Caki2 (cell line): ENCODE results near the gene ARIH2. TPM values are rescaled to one million over a fixed set of nuclear protein-coding genes. Genes with fewer than 3 reads are reported as not detected.

ENCODE experiments used
- DNase-seq: peaks from one replicate; pipeline ENCODE4 v3.0.0-alpha.2; 2015; ENCODE audit warnings: low read depth
- in situ Hi-C: cut with HindIII; loops from 2 replicates; pipeline ENCODE4 v1.10.0; 2016; ENCODE audit warnings: low sequenced_read_pairs, low pct_unique_long_range_greater_than_20kb, mixed read lengths
- total RNA-seq: library from RNA; depleted of rRNA; stranded (reverse); fragments of >200 nt; shearing (Covaris generic); gene quantifications from 2 replicates; pipeline ENCODE4 v1.2.3, GENCODE V29; 2014; ENCODE audit warnings: low replicate concordance

The ARIH2 gene
- total RNA-seq, 1 experiment from 2014 or later: 83.3 TPM

DNA sequence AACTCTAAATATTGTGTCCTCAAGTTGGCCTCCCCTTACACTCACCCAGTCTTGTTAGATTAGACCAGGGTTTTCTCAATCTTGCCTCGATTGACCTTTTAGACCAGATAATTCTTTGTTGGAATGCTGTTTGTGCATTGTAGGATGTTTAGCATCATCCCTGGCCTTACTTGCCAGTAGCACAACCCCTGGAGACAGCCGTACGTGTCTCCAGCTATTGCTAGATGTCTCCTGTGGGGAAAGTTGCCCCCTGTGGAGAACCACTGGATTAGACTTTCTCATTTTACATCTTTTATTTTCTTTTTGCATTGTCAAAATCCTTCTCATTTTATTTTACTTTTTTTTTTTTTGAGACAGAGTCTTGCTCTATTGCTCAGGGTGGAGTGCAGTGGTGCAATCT is 90.8 kb downstream of the ARIH2 start:
- in situ Hi-C loops: no loop called here
- no peak for DNase-seq

DNA sequence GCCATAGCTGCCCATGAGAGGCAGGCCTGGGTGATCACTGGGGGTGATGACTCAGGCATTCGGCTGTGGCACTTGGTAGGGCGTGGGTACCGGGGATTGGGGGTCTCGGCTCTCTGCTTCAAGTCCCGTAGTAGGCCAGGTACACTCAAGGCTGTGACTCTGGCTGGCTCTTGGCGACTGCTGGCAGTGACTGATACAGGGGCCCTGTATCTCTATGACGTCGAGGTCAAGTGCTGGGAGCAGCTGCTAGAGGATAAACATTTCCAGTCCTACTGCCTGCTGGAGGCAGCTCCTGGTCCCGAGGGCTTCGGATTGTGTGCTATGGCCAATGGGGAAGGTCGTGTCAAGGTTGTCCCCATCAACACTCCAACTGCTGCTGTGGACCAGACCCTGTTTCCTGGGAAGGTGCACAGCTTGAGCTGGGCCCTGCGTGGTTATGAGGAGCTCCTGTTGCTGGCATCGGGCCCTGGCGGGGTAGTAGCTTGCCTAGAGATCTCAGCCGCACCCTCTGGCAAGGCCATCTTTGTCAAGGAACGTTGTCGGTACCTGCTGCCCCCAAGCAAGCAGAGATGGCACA is 93.9 kb downstream of the ARIH2 start:
- no peak for DNase-seq
- in situ Hi-C loops: no loop called here

DNA sequence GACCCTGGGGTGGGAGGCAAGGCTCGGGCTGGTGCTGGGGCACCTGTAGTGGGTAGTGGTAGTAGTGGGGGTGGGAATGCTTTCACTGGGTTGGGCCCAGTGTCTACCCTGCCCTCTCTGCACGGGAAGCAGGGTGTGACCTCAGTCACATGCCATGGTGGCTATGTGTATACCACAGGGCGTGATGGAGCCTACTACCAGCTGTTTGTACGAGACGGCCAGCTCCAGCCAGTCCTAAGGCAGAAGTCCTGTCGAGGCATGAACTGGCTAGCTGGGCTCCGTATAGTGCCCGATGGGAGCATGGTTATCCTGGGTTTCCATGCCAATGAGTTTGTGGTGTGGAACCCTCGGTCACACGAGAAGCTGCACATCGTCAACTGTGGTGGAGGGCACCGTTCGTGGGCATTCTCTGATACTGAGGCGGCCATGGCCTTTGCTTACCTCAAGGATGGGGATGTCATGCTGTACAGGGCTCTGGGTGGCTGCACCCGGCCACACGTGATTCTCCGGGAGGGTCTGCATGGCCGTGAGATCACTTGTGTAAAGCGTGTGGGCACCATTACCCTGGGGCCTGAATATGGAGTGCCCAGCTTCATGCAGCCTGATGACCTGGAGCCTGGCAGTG is 94.6 kb downstream of the ARIH2 start:
- in situ Hi-C loops: no loop called here
- no peak for DNase-seq

DNA sequence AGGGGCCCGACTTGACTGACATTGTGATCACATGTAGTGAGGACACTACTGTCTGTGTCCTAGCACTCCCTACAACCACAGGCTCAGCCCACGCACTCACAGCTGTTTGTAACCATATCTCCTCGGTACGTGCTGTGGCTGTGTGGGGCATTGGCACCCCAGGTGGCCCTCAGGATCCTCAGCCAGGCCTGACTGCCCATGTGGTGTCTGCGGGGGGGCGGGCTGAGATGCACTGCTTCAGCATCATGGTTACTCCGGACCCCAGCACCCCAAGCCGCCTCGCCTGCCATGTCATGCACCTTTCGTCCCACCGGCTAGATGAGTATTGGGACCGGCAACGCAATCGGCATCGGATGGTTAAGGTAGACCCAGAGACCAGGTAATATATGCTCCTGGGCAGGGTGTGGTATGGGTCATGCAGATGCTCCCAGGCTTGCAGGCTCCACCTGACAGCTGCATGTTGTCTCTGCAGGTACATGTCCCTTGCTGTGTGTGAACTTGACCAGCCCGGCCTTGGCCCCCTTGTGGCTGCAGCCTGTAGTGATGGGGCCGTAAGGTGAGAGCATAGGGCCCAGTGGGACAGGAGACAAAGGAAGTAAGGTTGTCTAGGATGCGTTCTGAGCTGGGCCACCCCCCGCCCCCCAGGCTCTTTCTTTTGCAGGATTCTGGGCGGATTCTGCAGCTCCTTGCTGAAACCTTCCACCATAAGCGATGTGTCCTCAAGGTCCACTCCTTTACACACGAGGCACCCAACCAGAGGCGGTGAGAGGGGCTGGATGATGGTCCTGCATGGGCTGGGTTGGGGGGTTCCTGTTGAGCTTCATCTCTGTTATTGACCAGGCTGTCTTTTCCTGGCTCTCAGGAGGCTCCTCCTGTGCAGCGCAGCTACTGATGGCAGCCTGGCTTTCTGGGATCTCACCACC is 95.4 kb downstream of the ARIH2 start:
- in situ Hi-C loops: no loop called here
- no peak for DNase-seq

DNA sequence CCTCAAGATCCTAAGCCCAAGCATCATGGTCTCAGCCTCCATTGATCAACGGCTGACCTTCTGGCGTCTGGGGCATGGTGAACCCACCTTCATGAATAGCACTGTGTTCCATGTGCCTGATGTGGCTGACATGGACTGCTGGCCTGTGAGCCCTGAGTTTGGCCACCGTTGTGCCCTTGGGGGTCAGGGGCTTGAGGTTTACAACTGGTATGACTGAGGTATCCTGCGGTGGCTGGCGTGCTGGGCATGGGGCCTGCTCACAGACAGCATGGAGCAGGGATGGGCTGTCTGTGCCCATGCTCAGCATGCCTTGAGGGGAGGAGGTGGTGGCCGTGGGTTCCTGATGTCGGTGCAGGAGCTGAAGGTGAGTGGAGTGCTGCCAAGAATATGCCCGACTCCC is 96.4 kb downstream of the ARIH2 start:
- DNase-seq: no peak
- in situ Hi-C loops: no loop called here

DNA sequence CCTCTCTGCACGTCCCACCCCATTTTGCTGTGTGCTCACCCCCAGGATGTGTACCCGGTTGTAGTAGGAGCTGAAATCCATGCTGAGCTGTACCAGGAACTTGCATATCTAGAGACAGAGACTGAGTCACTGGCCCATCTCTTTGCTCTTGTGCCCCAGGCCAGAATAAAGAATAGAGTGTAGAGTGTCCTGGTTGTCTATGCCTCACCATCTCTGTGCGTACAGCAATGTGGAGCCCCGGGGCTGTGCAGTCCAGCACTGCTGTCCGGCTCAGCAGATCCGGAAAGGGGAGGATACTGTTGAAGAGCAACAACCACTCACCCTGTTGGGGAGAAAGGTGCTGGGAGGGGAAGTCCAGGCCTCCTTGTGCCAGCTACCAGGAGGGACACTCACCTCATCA is 97.1 kb downstream of the ARIH2 start:
- no peak for DNase-seq
- in situ Hi-C loops: no loop called here

DNA sequence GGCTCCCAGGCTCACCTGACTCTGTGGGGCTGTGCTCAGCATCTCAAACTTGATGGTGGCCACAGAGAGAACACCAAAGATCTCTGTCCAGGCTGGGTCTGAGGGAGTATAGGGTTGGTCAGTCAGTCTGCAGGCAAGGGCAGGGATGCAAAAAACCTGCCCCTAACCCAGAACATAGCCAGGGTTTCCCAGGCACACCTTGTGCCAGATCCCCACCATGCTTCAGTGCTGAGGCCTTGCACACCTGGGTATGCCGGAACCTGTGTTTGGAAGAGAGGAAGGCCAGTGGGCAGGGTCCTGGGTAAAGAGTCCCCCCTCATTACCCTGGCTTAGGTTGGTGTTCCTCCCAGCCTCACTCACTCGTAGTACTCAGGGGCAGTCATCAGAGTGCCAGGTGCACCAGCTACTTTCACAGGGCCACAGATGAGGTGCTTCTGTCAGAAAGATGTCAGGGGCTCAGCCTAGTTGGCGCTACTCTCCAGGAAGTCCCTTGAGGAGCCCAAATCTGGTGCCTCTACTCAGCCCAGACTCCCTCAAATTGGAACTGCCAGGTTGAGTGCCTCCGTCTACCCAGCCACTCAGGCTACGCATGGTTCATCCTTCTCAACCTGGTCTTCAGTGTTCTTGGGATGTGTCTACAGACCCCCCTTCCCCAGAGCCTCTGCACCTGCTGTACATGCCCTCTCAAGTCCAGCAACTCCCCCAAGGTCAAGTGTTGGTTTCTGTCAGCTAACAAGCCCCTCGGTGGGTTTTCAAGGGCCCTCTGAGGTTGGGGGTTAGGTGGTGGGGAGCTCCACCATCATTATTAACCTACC is 98.0 kb downstream of the ARIH2 start:
- DNase-seq: no peak
- in situ Hi-C loops: no loop called here

DNA sequence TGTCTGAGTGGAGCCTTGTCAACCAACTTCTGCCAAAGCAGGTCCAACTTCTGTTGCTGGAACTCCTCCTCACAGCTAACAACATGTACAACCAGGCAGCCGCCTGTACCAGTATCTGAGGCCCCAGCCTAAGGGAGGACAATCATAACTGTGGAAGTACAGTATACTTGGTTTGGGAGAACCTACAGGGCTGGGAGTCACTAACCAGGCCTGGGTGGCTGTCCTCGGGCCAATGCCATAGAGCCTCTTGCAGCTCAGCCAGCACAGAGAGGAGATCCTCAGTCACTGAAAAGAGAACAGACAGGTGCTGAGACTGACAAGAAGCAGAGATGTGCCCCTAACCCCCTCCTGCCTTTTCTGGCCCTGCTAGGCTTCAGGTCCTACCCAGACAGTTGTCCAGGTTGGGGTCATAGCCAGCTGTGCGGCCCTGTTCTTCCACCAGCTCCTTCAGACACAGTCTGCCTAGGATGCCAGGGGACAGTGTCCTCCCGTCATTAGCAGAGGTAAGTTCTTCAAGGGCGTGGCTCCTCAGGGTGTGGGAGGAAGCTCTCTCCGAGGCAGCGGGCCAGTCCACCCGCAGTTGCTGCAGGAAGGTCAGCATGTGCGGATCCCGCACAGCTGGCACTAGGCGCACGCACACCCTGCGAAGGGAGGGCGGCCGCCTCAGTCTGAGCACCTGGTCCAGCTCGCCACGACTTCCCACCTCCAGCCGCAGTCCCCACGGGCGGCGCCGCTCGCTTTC is 98.8 kb downstream of the ARIH2 start:
- in situ Hi-C loops: no loop called here
- DNase-seq: no peak

DNA sequence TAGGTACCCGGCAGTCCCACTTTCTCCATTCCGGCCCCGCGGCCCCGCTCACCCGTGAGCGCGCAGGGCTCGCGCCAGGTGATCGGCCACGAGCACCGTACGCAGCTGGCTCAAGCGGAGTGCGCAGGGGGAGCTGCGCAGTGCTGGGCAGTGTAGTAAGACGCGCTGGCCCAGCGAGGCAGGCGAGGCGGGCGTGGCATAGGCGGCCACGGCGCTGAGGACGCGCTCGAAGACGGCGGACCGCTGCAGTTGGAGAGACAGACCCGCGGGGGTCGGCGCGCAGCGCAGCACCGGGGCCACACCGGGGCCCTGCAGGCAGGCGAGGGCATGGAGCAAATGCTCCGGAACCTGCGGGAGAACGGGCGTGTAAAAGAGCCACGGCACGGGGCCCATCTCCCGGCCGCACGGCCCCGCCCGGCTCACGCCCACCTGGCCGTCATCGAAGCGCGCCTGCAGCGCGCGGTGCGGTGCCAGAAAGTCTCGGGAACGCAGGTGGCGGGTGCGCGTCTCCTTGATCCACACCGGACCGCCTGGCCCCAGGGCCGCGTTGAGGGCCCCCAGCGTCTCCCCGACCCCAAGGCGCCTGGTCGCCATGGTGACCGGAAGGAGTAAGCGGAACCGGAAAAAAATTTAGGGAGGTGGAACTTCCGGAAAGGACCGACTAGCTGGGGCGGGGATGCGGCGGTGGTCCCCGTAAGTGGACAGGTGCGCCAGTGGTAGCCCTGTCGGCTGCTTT is 99.5 kb downstream of the ARIH2 start, which contains the start of gene DALRD3:
Gene DALRD3, minus strand, starts transcription at position 610 of the 736 bp plus-strand sequence. Its CDS starts 16 bp downstream, at position 594.
- peak; percentile 79 for DNase-seq
- in situ Hi-C loops: no loop called here

DNA sequence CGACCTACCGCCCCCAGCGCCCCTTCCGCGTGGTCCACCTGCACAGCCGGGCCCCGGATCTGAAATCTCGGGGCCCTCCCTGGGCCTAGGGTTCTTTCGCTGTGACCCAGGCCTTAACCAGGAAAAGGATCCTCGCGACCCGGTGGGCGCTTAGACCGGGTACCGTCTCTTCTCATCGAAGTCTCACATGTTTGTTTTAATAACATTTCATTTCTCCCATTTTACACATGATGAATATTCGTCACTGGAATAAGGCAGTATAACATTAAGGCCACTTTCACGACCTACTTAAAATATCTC is 100.0 kb downstream of the ARIH2 start:
- DNase-seq: no peak
- in situ Hi-C loops: no loop called here

DNA sequence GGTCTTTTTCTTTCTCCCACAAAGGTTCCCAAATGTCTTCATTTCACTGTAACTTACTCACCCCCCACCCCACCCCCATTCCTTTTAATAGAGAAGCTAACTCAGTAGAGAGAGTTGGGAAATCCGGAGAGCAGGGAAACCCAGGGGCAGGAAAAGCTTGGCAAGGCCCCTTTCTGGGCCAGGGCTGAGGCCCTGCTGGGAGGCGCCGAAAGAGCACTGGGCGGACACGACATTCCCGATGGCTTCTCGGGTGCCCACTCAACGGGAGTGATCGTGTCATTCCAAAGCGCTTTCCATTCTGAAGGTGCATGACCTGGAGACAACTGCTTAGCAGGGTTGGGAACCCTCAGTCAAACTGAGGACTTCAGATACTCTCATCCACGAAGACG is 101.3 kb downstream of the ARIH2 start:
- in situ Hi-C loops: no loop called here
- DNase-seq: no peak

DNA sequence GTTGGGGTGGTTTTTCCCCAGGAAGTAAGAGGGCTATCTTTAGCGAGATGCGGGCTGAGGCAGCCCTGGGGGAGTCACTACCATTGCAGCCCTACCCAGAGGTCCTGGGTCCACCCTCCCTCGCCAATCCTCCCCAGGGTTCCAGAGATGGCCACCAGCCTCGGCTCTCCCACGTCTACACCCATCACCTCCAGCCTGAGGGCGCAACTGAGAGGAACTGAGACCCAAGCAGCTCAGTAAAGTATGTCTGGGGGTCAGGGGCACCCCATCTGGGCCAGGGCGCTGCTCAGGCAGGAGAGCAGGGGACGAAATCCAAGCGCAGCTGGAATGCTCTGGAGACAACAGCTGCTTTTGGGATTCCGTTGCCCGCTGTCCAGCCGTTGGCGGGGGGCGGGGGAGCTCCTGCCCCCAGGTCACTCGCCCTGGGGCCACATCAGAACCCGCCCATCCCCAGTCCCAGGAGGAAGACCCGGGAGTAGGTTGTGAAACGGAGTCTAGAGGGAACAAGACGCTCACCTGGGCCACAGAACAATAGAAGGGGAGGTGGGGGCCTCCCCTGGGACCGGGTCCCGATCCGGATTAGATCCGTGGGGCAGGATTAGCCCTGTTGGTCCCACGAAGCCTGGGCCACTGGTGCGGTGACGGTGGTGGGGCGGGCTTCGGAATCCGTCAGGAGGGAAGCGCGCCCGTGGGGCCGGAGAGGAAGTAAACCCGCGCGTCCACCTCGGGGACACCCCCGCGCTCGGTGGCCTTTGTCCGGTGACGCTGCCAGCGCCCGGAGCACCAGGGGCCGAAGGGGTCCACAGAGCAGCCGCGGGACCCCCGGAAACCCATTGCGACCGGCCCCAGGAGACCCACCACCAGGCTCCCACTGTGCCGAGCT is 101.9 kb downstream of the ARIH2 start:
- in situ Hi-C loops: no loop called here

DNA sequence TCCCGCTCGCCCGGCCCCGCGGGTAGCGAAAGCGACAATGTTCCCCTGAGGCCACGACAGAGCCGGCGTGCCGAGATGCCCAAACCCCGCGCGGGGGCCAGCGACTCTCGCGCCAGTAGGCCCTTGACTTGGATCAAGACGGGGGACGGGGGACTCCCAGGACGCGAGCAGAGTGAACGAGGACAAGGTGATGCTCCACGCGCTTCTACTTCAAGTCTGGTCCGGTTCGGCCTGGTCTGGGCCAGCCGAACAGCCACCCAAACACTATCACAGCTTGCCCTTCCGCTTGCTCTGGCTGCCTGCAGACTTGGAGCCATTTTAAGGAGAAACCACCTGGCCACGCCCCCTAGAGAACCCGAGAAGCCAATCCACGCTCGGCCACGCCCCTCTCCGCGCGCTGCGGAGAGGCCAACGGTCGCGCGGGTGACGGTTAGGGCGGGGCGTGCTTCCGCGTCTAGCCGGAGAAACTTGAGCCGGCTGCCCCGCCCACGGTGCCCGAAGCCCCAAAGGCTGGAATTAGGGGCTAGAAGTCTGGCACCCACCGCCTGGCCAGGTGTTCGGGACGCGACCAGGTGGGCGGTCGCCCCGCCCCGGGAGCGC is 102.7 kb downstream of the ARIH2 start:
- DNase-seq: peak; percentile 97

More for the DNA sequence above, 101.9 kb downstream of the ARIH2 start:
- DNase-seq: peak; percentile 29

DNA sequence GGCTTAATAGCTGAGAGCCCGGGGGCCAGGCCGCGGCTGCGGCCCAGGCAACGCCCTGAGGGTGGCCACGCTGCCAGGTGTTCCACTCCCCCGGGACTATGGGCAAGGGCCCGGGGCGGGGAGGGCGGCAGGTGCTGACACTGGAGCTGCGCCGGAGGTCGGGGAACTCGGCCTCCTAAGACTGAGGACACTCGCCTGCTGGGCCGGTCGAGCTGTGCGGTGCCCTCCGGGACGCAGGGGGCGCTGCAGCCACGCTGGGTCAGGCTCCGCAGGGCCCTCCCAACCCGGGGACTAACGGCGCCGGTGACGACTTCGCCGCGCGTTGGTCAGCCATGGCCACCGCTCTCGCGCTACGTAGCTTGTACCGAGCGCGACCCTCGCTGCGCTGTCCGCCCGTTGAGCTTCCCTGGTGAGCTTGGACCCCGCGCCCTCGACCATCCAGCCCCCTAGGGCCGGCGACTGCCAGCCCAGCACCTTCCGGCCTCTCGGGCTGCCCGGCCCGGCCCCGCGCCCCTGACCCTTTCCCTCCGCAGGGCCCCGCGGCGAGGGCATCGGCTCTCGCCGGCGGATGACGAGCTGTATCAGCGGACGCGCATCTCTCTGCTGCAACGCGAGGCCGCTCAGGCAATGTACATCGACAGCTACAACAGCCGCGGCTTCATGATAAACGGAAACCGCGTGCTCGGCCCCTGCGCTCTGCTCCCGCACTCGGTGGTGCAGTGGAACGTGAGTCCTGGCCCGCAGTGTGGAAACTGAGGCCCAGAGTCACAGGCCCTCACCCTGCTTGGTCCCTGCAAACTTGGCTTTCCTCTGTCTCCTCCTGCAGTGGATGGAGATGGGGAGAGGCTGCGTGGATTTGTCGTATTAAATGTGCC is 103.4 kb downstream of the ARIH2 start, which contains the start of gene NDUFAF3:
Gene NDUFAF3, plus strand, starts transcription at position 309 of the 875 bp plus-strand sequence. Its CDS starts 24 bp downstream, at position 333.
- in situ Hi-C loops: no loop called here

More for the DNA sequence above, 102.7 kb downstream of the ARIH2 start:
- in situ Hi-C loops: no loop called here

DNA sequence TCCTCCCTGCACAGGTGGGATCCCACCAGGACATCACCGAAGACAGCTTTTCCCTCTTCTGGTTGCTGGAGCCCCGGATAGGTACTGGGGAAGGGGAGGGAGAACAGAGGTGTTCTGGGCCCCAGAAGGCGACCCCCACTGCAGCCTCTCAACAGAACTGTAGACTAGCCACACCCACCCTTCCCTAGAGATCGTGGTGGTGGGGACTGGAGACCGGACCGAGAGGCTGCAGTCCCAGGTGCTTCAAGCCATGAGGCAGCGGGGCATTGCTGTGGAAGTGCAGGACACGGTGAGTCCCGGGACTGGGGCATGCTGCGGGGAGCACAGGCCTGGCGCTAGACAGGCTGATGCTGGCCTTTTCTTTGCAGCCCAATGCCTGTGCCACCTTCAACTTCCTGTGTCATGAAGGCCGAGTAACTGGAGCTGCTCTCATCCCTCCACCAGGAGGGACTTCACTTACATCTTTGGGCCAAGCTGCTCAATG is 104.1 kb downstream of the ARIH2 start:
- no peak for DNase-seq
- in situ Hi-C loops: no loop called here

More for the DNA sequence above, 103.4 kb downstream of the ARIH2 start, which contains the start of gene NDUFAF3:
- peak; percentile 92 for DNase-seq
